ENCODE measurements around the gene ADAMTS18. TPM values are rescaled to one million over a fixed set of nuclear protein-coding genes. Genes with fewer than 3 reads are reported as not detected.

The ADAMTS18 gene
- total and polyA plus RNA-seq, 4 donors = under 0.01 to 0.17 TPM; not detected in 2

DNA sequence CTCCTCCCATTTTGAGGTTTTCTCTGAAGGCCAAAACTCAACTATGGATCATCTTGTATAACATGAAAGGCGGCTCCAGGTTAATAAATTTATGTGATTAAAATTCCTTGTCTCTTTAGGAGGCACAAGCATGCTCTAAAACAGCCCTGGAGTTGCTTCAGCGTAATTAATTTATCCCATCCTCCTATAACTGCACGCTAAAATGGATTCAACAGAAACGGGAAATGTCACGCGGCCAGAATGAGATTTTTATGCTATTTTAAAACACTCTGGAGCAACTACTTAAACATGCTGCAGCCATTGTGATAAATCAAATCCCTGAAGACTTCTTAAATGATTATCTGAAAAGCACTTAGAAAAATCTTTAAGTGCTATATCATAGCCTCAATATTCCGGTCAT, 106.6 kb downstream of the ADAMTS18 start:
- no peaks in the 10 kb centered on the region for H3K36me3 ChIP-seq (ENCODE audit: control insufficient read depth in 4 of 4, insufficient read depth in 3 of 4, low read depth in 1 of 4, low read length in 3 of 4)
- H3K9ac ChIP-seq (ENCODE audit: low read depth in 1 of 2, low read length in 2 of 2) = no peak overlapping the region
- DNase-seq (ENCODE audit: low spot score) = no peak
- 87% methylated on average over 7 of the region's 7 CpGs for WGBS
- H3K4me1 ChIP-seq (ENCODE audit: control insufficient read depth in 4 of 4, insufficient read depth in 4 of 4, low read length in 3 of 4) = no peaks in the 10 kb centered on the region
- no peak for TF ChIP-seq JUND (IDR thresholded peaks at IDR 0.05)
- TF ChIP-seq GABPA (IDR thresholded peaks at IDR 0.05 in 1 of 2, conservative IDR thresholded peaks at IDR 0.05 in 1 of 2) = no peak
- TF ChIP-seq, protein P1, sequence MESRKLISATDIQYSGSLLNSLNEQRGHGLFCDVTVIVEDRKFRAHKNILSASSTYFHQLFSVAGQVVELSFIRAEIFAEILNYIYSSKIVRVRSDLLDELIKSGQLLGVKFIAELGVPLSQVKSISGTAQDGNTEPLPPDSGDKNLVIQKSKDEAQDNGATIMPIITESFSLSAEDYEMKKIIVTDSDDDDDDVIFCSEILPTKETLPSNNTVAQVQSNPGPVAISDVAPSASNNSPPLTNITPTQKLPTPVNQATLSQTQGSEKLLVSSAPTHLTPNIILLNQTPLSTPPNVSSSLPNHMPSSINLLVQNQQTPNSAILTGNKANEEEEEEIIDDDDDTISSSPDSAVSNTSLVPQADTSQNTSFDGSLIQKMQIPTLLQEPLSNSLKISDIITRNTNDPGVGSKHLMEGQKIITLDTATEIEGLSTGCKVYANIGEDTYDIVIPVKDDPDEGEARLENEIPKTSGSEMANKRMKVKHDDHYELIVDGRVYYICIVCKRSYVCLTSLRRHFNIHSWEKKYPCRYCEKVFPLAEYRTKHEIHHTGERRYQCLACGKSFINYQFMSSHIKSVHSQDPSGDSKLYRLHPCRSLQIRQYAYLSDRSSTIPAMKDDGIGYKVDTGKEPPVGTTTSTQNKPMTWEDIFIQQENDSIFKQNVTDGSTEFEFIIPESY (IDR thresholded peaks at IDR 0.05) = no peak
- no peak for TF ChIP-seq NR2F2 (IDR thresholded peaks at IDR 0.05)
- TF ChIP-seq, protein P2, sequence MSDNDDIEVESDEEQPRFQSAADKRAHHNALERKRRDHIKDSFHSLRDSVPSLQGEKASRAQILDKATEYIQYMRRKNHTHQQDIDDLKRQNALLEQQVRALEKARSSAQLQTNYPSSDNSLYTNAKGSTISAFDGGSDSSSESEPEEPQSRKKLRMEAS (IDR thresholded peaks at IDR 0.05) = no peak
- peaks cover 0 to 4% (median 0%) of the 10 kb centered on the region in 4 donors for H3K27me3 ChIP-seq (ENCODE audit: control insufficient read depth in 4 of 4, insufficient read depth in 4 of 4, low read length in 3 of 4)
- no peak overlapping the region for H3K4me3 ChIP-seq (ENCODE audit: low read depth in 1 of 3, low read length in 3 of 3)
- no peak overlapping the region for H3K27ac ChIP-seq (ENCODE audit: low read depth in 1 of 2, low read length in 2 of 2)
- no peaks in the 10 kb centered on the region for H3K9me3 ChIP-seq (ENCODE audit: control insufficient read depth in 4 of 4, low read length in 3 of 4)

DNA sequence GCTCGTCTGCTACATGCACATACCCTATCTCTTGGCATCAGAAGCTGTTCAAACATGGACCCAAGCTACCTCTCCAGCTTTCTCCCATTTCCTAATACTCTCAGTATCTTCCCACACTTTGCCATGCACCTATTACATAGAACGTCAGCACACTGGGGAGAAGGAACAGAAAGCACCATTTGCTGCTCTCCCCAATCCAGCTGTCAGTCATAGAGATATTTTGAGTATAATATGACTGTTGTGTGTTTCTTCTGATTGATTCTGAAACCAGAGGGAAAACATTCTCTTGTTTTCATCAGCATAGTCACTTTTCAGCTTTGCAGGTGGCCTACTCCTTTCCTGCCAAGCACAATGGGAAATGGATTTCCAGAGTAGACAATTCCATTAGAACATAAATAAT, 107.1 kb downstream of the ADAMTS18 start:
- Histone ChIP-seq H3K27me3 (ENCODE audit: control insufficient read depth in 4 of 4, insufficient read depth in 4 of 4, low read length in 3 of 4) (peaks cover 0 to 4% (median 0%) of the 10 kb centered on the region in 4 donors), H3K4me1 (ENCODE audit: control insufficient read depth in 4 of 4, insufficient read depth in 4 of 4, low read length in 3 of 4) (no peaks in the 10 kb centered on the region), H3K4me3 (ENCODE audit: low read depth in 1 of 3, low read length in 3 of 3) (no peak overlapping the region), H3K9me3 (ENCODE audit: control insufficient read depth in 4 of 4, low read length in 3 of 4) (no peaks in the 10 kb centered on the region), H3K36me3 (ENCODE audit: control insufficient read depth in 4 of 4, insufficient read depth in 3 of 4, low read depth in 1 of 4, low read length in 3 of 4) (no peaks in the 10 kb centered on the region), H3K27ac (ENCODE audit: low read depth in 1 of 2, low read length in 2 of 2) (no peak overlapping the region), H3K9ac (ENCODE audit: low read depth in 1 of 2, low read length in 2 of 2) (no peak overlapping the region)
- TF ChIP-seq SP1 (IDR thresholded peaks at IDR 0.05) = no peak
- no peak for TF ChIP-seq TAF1 (conservative IDR thresholded peaks at IDR 0.05)
- no peak for TF ChIP-seq RXRA (IDR thresholded peaks at IDR 0.05)
- TF ChIP-seq GABPA (IDR thresholded peaks at IDR 0.05 in 1 of 2, conservative IDR thresholded peaks at IDR 0.05 in 1 of 2) = no peak
- TF ChIP-seq RAD21 (IDR thresholded peaks at IDR 0.05) = no peak
- TF ChIP-seq, protein P3, sequence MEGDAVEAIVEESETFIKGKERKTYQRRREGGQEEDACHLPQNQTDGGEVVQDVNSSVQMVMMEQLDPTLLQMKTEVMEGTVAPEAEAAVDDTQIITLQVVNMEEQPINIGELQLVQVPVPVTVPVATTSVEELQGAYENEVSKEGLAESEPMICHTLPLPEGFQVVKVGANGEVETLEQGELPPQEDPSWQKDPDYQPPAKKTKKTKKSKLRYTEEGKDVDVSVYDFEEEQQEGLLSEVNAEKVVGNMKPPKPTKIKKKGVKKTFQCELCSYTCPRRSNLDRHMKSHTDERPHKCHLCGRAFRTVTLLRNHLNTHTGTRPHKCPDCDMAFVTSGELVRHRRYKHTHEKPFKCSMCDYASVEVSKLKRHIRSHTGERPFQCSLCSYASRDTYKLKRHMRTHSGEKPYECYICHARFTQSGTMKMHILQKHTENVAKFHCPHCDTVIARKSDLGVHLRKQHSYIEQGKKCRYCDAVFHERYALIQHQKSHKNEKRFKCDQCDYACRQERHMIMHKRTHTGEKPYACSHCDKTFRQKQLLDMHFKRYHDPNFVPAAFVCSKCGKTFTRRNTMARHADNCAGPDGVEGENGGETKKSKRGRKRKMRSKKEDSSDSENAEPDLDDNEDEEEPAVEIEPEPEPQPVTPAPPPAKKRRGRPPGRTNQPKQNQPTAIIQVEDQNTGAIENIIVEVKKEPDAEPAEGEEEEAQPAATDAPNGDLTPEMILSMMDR (IDR thresholded peaks at IDR 0.05; ENCODE audit: low read depth, low read length, missing input control) = no peak
- TF ChIP-seq, protein P4, sequence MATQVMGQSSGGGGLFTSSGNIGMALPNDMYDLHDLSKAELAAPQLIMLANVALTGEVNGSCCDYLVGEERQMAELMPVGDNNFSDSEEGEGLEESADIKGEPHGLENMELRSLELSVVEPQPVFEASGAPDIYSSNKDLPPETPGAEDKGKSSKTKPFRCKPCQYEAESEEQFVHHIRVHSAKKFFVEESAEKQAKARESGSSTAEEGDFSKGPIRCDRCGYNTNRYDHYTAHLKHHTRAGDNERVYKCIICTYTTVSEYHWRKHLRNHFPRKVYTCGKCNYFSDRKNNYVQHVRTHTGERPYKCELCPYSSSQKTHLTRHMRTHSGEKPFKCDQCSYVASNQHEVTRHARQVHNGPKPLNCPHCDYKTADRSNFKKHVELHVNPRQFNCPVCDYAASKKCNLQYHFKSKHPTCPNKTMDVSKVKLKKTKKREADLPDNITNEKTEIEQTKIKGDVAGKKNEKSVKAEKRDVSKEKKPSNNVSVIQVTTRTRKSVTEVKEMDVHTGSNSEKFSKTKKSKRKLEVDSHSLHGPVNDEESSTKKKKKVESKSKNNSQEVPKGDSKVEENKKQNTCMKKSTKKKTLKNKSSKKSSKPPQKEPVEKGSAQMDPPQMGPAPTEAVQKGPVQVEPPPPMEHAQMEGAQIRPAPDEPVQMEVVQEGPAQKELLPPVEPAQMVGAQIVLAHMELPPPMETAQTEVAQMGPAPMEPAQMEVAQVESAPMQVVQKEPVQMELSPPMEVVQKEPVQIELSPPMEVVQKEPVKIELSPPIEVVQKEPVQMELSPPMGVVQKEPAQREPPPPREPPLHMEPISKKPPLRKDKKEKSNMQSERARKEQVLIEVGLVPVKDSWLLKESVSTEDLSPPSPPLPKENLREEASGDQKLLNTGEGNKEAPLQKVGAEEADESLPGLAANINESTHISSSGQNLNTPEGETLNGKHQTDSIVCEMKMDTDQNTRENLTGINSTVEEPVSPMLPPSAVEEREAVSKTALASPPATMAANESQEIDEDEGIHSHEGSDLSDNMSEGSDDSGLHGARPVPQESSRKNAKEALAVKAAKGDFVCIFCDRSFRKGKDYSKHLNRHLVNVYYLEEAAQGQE (IDR thresholded peaks at IDR 0.05) = no peak
- no peak for TF ChIP-seq HNF4G (IDR thresholded peaks at IDR 0.05)
- TF ChIP-seq, protein P1 (IDR thresholded peaks at IDR 0.05) = no peak
- TF ChIP-seq EGR1 (IDR thresholded peaks at IDR 0.05; ENCODE audit: low read depth in 2 of 2) = no peak
- TF ChIP-seq FOXA1 (IDR thresholded peaks at IDR 0.05) = no peak
- TF ChIP-seq NR2F2 (IDR thresholded peaks at IDR 0.05) = no peak
- no peak for TF ChIP-seq JUND (IDR thresholded peaks at IDR 0.05)
- TF ChIP-seq, protein P2 (IDR thresholded peaks at IDR 0.05) = no peak
- TF ChIP-seq, protein P5, sequence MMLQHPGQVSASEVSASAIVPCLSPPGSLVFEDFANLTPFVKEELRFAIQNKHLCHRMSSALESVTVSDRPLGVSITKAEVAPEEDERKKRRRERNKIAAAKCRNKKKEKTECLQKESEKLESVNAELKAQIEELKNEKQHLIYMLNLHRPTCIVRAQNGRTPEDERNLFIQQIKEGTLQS (IDR thresholded peaks at IDR 0.05) = no peak
- DNase-seq (ENCODE audit: low spot score) = no peak
- 52% methylated on average over 2 of the region's 2 CpGs for WGBS

Data from liver (tissue), 9 donors.